Ovary (tissue), 3 donors: ENCODE measurements around the gene POLR2J2.
"Not testable (repeated sequence)": the region's sequence is repeated elsewhere in the genome, so short reads cannot be mapped to it uniquely, and the experiment has no call there.

Experiments
- EP300 ChIP-seq: sonication (generic); formaldehyde crosslinking; IDR thresholded peaks from one replicate; pipeline ENCODE4 v1.6.1; 2017; ENCODE audit warnings: antibody characterized with exemption
- POLR2A ChIP-seq: fragments of 450-650 bp; IDR thresholded peaks from one replicate; pipeline ENCODE4 v1.6.1; 2017; ENCODE audit warnings: antibody characterized with exemption, mild to moderate bottlenecking, moderate library complexity
- TF ChIP-seq, protein P1 (sequence below), 3 donors: fragments of 450-650 bp in 2 of 3; fragments of 200-600 bp in 1 of 3; IDR thresholded peaks; one replicate each; pipeline versions ENCODE4 v1.5.1 to v1.8.0; 2016 to 2022; ENCODE audit warnings: antibody characterized with exemption in 3 of 3, mild to moderate bottlenecking in 1 of 3
- donor health status: DM: no; HTN: no; CAD: no.

DNA sequence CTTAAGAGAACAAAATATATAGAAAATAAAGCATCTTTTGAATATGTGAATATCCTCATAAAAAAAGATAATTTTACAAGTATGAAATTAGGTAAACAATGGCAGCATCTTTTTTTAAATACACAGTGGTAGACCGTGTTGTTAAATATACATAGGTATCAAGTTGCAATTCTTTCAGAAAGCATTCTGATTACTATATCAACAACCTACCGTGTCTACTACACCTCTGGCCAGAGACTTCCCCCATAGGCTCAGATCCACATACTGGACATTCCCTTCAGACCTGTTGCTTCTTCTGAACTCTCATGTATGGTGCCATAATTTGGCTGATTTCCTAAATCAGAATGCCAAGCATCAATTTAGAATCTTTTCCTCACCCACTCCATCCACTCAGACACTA lies 22.5 kb upstream of the POLR2J2 start:
- TF ChIP-seq, protein P1, sequence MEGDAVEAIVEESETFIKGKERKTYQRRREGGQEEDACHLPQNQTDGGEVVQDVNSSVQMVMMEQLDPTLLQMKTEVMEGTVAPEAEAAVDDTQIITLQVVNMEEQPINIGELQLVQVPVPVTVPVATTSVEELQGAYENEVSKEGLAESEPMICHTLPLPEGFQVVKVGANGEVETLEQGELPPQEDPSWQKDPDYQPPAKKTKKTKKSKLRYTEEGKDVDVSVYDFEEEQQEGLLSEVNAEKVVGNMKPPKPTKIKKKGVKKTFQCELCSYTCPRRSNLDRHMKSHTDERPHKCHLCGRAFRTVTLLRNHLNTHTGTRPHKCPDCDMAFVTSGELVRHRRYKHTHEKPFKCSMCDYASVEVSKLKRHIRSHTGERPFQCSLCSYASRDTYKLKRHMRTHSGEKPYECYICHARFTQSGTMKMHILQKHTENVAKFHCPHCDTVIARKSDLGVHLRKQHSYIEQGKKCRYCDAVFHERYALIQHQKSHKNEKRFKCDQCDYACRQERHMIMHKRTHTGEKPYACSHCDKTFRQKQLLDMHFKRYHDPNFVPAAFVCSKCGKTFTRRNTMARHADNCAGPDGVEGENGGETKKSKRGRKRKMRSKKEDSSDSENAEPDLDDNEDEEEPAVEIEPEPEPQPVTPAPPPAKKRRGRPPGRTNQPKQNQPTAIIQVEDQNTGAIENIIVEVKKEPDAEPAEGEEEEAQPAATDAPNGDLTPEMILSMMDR (IDR thresholded peaks at IDR 0.05): not testable (repeated sequence)
- TF ChIP-seq POLR2A, EP300: not testable (repeated sequence)
